Ovary (tissue), 9 donors: Measurements from ENCODE around the gene CELA1. TPM values are rescaled to one million over a fixed set of nuclear protein-coding genes. Genes with fewer than 3 reads are reported as not detected.

Source experiments
- DNase-seq, 5 donors: peaks; one replicate each; pipeline ENCODE4 v3.0.0-alpha.2; 2019 to 2020
- H3K27ac ChIP-seq, 2 donors: fragments of 200-600 bp; one replicate each; pipeline versions ENCODE4 v1.5.1 to v1.8.0; 2019 to 2022
- H3K27me3 ChIP-seq: fragments of 200-600 bp; one replicate; pipeline ENCODE4 v1.8.0; 2022
- H3K36me3 ChIP-seq: fragments of 200-600 bp; sonication (generic); one replicate; pipeline ENCODE4 v1.5.1; 2019
- H3K4me1 ChIP-seq: one replicate; pipeline ENCODE4 v1.8.1; 2013; ENCODE audit warnings: mild to moderate bottlenecking, moderate library complexity; ENCODE audit not compliant: insufficient read depth
- H3K4me3 ChIP-seq: fragments of 200-600 bp; sonication (generic); one replicate; pipeline ENCODE4 v1.5.1; 2017
- H3K9me3 ChIP-seq, 2 donors: fragments of 200-600 bp in 1 of 2; sonication (generic) in 1 of 2; one replicate each; pipeline versions ENCODE4 v1.5.1 to v1.8.1; 2013 to 2019; ENCODE audit warnings: mild to moderate bottlenecking in 1 of 2, moderate library complexity in 1 of 2
- CTCF ChIP-seq, 3 donors: fragments of 450-650 bp in 2 of 3; fragments of 200-600 bp in 1 of 3; IDR thresholded peaks; one replicate each; pipeline versions ENCODE4 v1.5.1 to v1.8.0; 2016 to 2022; ENCODE audit warnings: antibody characterized with exemption in 3 of 3, mild to moderate bottlenecking in 1 of 3
- EP300 ChIP-seq: sonication (generic); formaldehyde crosslinking; IDR thresholded peaks from one replicate; pipeline ENCODE4 v1.6.1; 2017; ENCODE audit warnings: antibody characterized with exemption
- POLR2A ChIP-seq: fragments of 450-650 bp; IDR thresholded peaks from one replicate; pipeline ENCODE4 v1.6.1; 2017; ENCODE audit warnings: antibody characterized with exemption, mild to moderate bottlenecking, moderate library complexity
- WGBS, 3 donors: extraction: QIAGEN DNeasy Blood & Tissue Kit in 1 of 3; methylation state at CpG; one replicate each; pipeline versions ENCODE4 v1.1.5 to v1.1.7; 2013 to 2017; 5-methylcytosine and 5-hydroxymethylcytosine counted together
- intact Hi-C, 4 donors: fragments of 100-400 bp; cut with DNase I; formaldehyde crosslinking; loops; one replicate each; pipeline versions ENCODE4 v1.11.0 to v1.15.1; 2022 to 2023
- polyA plus RNA-seq, 2 donors: library from polyadenylated mRNA; stranded (reverse); fragments of 200-250 nt in 1 of 2; fragments of 350-450 nt in 1 of 2; fragmentation: Illumina TruSeq in 1 of 2; extraction: RNeasy Lipid Tissue Mini Kit (QIAGEN cat#74804) in 1 of 2; gene quantifications; one replicate each; pipeline ENCODE4 v1.2.3, GENCODE V29; 2013 to 2014
- total RNA-seq, 7 donors: library from RNA; depleted of rRNA in 2 of 7; stranded (reverse); fragments of >200 nt in 2 of 7; fragmentation: NEBNext Ultra II Directional in 3 of 7; extraction: Animal tissue kit (Norgen Biotek cat#: 25700) in 3 of 7; gene quantifications; one replicate each; pipeline versions ENCODE4 v1.1.0 to v1.2.4, GENCODE V29; 2016 to 2023
- donor health status: DM: no; HTN: no; CAD: no; lungs with moderate emphysema.
- donor health status: DM: no; HTN: no; CAD: no.
- donor health status: Bipolar disorder and iron deficiency.
- donor health status: DM: yes; HTN: yes; CAD: no.
- donor health status: DM: no; HTN: no; CAD: no.
- donor health status: DM: yes; HTN: yes; CAD: no.

CELA1 gene
- total and polyA plus RNA-seq, 9 donors = not detected

GRCh38 chr12:51335931-51336330 is 10.5 kb downstream of the CELA1 start:
- Histone ChIP-seq H3K9me3 (no peaks in the 10 kb centered on the region), H3K27ac (no peak overlapping the region), H3K27me3 (no peaks in the 10 kb centered on the region), H3K4me1 (no peaks in the 10 kb centered on the region), H3K4me3 (no peak overlapping the region), H3K36me3 (no peaks in the 10 kb centered on the region)
- no peak for DNase-seq
- 84 to 92% (median 88%) methylated on average over 2 of the region's 2 CpGs for WGBS, 3 donors
- intact Hi-C loops = no loop called here
- TF ChIP-seq EP300 (no peak), POLR2A (no peak), CTCF (IDR thresholded peaks at IDR 0.05) (no peak)

- DNase-seq = no peak
- WGBS, 3 donors = 69 to 76% (median 73%) methylated on average over 4 of the region's 4 CpGs
- Histone ChIP-seq H3K4me1 (no peaks in the 10 kb centered on the region), H3K27ac (no peak overlapping the region), H3K9me3 (no peaks in the 10 kb centered on the region), H3K36me3 (no peaks in the 10 kb centered on the region), H3K27me3 (no peaks in the 10 kb centered on the region), H3K4me3 (no peak overlapping the region)
- TF ChIP-seq EP300 = no peak
- intact Hi-C loops = no loop called here
Measured at GRCh38 chr12:51334764-51335163, 11.7 kb downstream of the CELA1 start.

- WGBS, 3 donors = 68 to 77% (median 70%) methylated on average over 6 of the region's 6 CpGs
- no peaks in the 10 kb centered on the region for H3K36me3 ChIP-seq
- intact Hi-C loops = no loop called here
- no peak overlapping the region for H3K27ac ChIP-seq
- no peak for DNase-seq
- no peaks in the 10 kb centered on the region for H3K9me3 ChIP-seq
- TF ChIP-seq POLR2A (no peak), CTCF (IDR thresholded peaks at IDR 0.05) (no peak), EP300 (no peak)
- H3K27me3 ChIP-seq = no peaks in the 10 kb centered on the region
- H3K4me3 ChIP-seq = no peak overlapping the region
- no peaks in the 10 kb centered on the region for H3K4me1 ChIP-seq
Measured at GRCh38 chr12:51333536-51333935, 12.9 kb downstream of the CELA1 start.

GRCh38 chr12:51330186-51330585 is 16.3 kb downstream of the CELA1 start:
- Histone ChIP-seq H3K4me1 (no peaks in the 10 kb centered on the region), H3K36me3 (no peaks in the 10 kb centered on the region), H3K4me3 (no peak overlapping the region), H3K9me3 (no peaks in the 10 kb centered on the region), H3K27ac (no peak overlapping the region), H3K27me3 (no peaks in the 10 kb centered on the region)
- DNase-seq = no peak
- TF ChIP-seq EP300 (no peak), CTCF (IDR thresholded peaks at IDR 0.05) (no peak), POLR2A (no peak)
- intact Hi-C loops = no loop called here

GRCh38 chr12:51329742-51330141 is 16.7 kb downstream of the CELA1 start:
- Histone ChIP-seq H3K36me3 (no peaks in the 10 kb centered on the region), H3K27me3 (no peaks in the 10 kb centered on the region), H3K9me3 (no peaks in the 10 kb centered on the region), H3K4me3 (no peak overlapping the region), H3K4me1 (no peaks in the 10 kb centered on the region), H3K27ac (no peak overlapping the region)
- intact Hi-C loops = no loop called here
- no peak for TF ChIP-seq EP300
- TF ChIP-seq POLR2A = no peak
- no peak for TF ChIP-seq CTCF (IDR thresholded peaks at IDR 0.05)
- no peak for DNase-seq
- 81 to 88% (median 83%) methylated on average over 5 of the region's 5 CpGs for WGBS, 3 donors
